Parathyroid adenoma (tissue), 2 donors: ENCODE results near the gene MZF1.
"Not testable (repeated sequence)": the region's sequence is repeated elsewhere in the genome, so short reads cannot be mapped to it uniquely, and the experiment has no call there.

Experiments
- H2AFZ ChIP-seq: fragments of 300-600 bp; sonication (generic); one replicate; pipeline ENCODE4 v1.7.0; 2017; ENCODE audit warnings: antibody characterized with exemption, mild to moderate bottlenecking
- H3K27ac ChIP-seq: fragments of 300-600 bp; sonication (generic); one replicate; pipeline ENCODE4 v1.7.0; 2017
- H3K27me3 ChIP-seq: fragments of 300-600 bp; sonication (generic); one replicate; pipeline ENCODE4 v1.7.0; 2017; ENCODE audit warnings: low read length; ENCODE audit not compliant: control insufficient read depth, insufficient read depth
- H3K36me3 ChIP-seq: fragments of 300-600 bp; sonication (generic); one replicate; pipeline ENCODE4 v1.7.0; 2017; ENCODE audit warnings: low read length; ENCODE audit not compliant: control insufficient read depth, insufficient read depth
- H3K4me1 ChIP-seq: fragments of 300-600 bp; sonication (generic); one replicate; pipeline ENCODE4 v1.7.0; 2017; ENCODE audit warnings: control low read depth
- H3K4me2 ChIP-seq: fragments of 300-600 bp; sonication (generic); one replicate; pipeline ENCODE4 v1.7.0; 2017; ENCODE audit warnings: low read length
- H3K4me3 ChIP-seq: fragments of 300-600 bp; sonication (generic); one replicate; pipeline ENCODE4 v1.7.0; 2017; ENCODE audit warnings: low read depth, low read length
- H3K79me2 ChIP-seq: fragments of 300-600 bp; sonication (generic); one replicate; pipeline ENCODE4 v1.7.0; 2017; ENCODE audit warnings: control low read depth
- H3K9ac ChIP-seq: fragments of 300-600 bp; sonication (generic); one replicate; pipeline ENCODE4 v1.7.0; 2017; ENCODE audit warnings: mild to moderate bottlenecking
- H3K9me3 ChIP-seq: fragments of 300-600 bp; sonication (generic); one replicate; pipeline ENCODE4 v1.7.0; 2017; ENCODE audit warnings: low read length; ENCODE audit not compliant: control insufficient read depth
- TF ChIP-seq, protein P1 (sequence below): fragments of 300-600 bp; sonication (generic); IDR thresholded peaks from one replicate; pipeline ENCODE4 v1.7.0; 2017; ENCODE audit warnings: antibody characterized with exemption, mild to moderate bottlenecking
- donor health status: primary hyperparathyroidism.

MZF1 gene

DNA sequence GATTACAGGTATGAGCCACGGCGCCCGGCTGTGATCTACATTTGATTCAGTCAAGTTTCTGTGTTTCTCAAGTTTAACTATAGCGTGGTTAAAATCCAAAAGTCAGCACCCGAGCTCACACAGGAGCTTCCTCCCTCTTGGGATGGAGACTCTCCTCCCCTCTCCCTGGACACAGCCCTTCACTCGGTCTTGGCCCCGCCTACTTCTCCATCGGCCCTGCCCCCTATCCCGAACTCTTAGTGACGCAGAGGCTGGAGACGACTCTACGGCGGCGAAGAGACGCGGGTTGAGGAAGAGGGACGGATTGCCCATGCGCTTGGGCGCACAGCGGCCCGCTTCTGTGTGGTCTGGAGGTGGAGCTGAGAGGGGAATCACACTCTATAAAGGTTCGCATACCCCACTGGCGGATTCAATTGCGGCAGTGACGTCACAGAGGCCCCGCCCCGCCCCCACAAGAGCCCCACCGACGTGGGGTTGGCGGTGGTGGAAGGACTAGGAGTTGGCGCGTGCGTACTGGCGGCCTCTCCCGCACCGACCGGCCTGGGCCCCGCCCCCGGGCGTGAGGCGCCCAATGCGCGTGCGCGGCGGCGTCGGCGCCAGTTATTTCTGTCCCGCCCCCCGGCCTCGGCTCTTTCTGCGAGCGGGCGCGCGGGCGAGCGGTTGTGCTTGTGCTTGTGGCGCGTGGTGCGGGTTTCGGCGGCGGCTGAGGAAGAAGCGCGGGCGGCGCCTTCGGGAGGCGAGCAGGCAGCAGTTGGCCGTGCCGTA lies 29.1 kb downstream of the MZF1 start, which contains the start of gene TRIM28:
TSS of gene TRIM28 (plus strand) at position 239 of the 765 bp plus-strand sequence. CDS start 694 bp downstream, outside the sequence.
- peak within 1 kb of the TSS; percentile 76 for H3K9ac ChIP-seq
- no peaks in the 10 kb centered on the region for H3K9me3 ChIP-seq
- TF ChIP-seq, protein P1, sequence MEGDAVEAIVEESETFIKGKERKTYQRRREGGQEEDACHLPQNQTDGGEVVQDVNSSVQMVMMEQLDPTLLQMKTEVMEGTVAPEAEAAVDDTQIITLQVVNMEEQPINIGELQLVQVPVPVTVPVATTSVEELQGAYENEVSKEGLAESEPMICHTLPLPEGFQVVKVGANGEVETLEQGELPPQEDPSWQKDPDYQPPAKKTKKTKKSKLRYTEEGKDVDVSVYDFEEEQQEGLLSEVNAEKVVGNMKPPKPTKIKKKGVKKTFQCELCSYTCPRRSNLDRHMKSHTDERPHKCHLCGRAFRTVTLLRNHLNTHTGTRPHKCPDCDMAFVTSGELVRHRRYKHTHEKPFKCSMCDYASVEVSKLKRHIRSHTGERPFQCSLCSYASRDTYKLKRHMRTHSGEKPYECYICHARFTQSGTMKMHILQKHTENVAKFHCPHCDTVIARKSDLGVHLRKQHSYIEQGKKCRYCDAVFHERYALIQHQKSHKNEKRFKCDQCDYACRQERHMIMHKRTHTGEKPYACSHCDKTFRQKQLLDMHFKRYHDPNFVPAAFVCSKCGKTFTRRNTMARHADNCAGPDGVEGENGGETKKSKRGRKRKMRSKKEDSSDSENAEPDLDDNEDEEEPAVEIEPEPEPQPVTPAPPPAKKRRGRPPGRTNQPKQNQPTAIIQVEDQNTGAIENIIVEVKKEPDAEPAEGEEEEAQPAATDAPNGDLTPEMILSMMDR: no peak
- H3K36me3 ChIP-seq: no peaks in the 10 kb centered on the region
- H3K27ac ChIP-seq: peak within 1 kb of the TSS; percentile 92
- peak within 1 kb of the TSS; percentile 80 for H3K4me2 ChIP-seq
- H3K27me3 ChIP-seq: no peaks in the 10 kb centered on the region
- peaks cover 18% of the 10 kb centered on the region for H3K4me1 ChIP-seq
- peak within 1 kb of the TSS; percentile 86 for H2AFZ ChIP-seq
- H3K79me2 ChIP-seq: peaks cover 32% of the 10 kb centered on the region
- H3K4me3 ChIP-seq: peak within 1 kb of the TSS; percentile 75

DNA sequence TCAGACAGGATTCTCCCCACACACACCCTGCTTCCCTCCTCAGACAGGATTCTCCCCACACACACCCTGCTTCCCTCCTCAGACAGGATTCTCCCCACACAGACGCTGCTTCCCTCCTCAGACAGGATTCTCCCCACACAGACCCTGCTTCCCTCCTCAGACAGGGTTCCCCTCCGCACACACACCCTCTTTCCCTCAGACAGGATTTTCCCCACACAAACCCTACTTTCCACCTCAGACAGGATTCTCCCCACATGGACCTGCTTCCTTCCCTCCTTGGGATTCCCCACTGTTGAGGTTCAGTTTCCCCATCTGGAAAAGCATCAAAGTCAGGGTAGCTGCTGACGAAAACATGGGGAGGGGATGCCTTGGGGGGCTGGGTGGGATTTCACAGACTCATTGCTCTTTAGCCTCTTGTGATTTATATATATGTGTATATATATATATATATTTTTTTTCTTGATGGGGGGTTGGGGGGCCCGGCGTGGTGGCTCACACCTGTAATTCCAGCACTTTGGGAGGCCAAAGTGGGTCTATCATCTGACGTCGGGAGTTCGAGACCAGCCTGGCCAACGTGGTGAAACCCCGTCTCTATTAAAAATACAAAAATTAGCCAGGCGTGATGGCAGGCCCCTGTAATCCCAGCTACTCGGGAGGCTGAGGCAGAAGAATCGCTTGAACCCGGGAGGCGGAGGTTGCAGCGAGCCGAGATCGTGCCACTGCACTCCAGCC lies 30.3 kb downstream of the MZF1 start:
- H3K36me3 ChIP-seq, H3K27me3 ChIP-seq, H3K4me3 ChIP-seq, H3K27ac ChIP-seq, H3K9ac ChIP-seq, H2AFZ ChIP-seq, H3K9me3 ChIP-seq, H3K4me2 ChIP-seq: not testable (repeated sequence)
- H3K79me2 ChIP-seq: peaks cover 27% of the 10 kb centered on the region
- peaks cover 18% of the 10 kb centered on the region for H3K4me1 ChIP-seq

DNA sequence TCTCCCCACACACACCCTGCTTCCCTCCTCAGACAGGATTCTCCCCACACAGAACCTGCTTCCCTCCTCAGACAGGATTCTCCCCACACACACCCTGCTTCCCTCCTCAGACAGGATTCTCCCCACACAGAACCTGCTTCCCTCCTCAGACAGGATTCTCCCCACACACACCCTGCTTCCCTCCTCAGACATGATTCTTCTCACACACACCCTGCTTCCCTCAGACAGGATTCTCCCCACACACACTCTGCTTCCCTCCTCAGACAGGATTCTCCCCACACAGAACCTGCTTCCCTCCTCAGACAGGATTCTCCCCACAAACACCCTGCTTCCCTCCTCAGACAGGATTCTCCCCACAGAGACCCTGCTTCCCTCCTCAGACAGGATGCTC lies 34.0 kb downstream of the MZF1 start:
- H3K36me3 ChIP-seq, H3K9me3 ChIP-seq, H3K4me3 ChIP-seq, H3K27ac ChIP-seq, H2AFZ ChIP-seq, H3K79me2 ChIP-seq, H3K27me3 ChIP-seq, H3K4me1 ChIP-seq, H3K9ac ChIP-seq, H3K4me2 ChIP-seq: not testable (repeated sequence)

DNA sequence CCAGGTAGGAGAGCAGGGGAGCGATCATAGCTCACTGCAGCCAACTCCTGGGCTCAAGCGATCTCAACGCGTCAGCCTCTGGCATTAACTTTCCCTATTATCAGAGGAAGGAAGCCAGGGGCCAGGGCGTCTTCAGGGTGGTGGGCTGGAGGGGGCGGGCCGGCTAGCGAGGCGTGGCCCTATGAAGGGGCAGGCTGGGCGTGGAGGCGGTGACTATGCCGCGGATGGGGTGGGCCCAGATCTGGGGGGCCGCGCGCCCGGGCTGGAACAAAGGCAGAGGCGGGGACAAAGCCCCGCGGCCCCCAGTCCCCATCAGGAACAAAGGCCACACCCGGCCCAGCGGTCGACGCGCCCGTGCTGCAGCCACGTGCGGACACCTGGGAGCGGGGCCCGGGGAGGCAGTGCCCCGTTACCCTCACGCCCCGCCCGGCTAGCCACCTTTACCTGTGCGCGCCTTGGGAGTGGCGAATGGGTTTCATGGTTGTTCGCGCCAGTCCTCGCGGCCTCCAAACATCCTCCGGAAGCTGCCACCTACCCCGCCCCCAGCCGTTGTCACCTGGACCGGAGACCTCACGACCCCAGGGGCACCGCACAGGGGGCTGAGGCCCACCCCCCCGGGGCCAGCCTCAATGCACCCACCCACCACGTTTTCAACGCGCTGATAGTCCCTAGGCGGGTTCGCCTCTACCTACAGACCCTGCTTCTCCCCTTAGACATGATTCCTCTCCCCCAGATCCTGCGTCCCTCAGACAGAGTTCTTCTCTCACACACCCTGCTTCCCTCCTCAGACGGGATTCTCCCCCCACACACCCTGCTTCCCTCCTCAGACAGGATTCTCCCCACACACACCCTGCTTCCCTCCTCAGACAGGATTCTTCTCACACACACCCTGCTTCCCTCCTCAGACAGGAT lies 34.6 kb downstream of the MZF1 start:
- no peak overlapping the region for H3K4me3 ChIP-seq
- no peak overlapping the region for H3K27ac ChIP-seq
- H3K4me1 ChIP-seq: no peaks in the 10 kb centered on the region
- no peaks in the 10 kb centered on the region for H3K9me3 ChIP-seq
- H3K27me3 ChIP-seq: no peaks in the 10 kb centered on the region
- peak overlapping the region; percentile 89 for H2AFZ ChIP-seq
- peak overlapping the region; percentile 35 for H3K4me2 ChIP-seq
- no peak overlapping the region for H3K9ac ChIP-seq
- TF ChIP-seq, protein P1: no peak
- H3K36me3 ChIP-seq: no peaks in the 10 kb centered on the region
- no peaks in the 10 kb centered on the region for H3K79me2 ChIP-seq

DNA sequence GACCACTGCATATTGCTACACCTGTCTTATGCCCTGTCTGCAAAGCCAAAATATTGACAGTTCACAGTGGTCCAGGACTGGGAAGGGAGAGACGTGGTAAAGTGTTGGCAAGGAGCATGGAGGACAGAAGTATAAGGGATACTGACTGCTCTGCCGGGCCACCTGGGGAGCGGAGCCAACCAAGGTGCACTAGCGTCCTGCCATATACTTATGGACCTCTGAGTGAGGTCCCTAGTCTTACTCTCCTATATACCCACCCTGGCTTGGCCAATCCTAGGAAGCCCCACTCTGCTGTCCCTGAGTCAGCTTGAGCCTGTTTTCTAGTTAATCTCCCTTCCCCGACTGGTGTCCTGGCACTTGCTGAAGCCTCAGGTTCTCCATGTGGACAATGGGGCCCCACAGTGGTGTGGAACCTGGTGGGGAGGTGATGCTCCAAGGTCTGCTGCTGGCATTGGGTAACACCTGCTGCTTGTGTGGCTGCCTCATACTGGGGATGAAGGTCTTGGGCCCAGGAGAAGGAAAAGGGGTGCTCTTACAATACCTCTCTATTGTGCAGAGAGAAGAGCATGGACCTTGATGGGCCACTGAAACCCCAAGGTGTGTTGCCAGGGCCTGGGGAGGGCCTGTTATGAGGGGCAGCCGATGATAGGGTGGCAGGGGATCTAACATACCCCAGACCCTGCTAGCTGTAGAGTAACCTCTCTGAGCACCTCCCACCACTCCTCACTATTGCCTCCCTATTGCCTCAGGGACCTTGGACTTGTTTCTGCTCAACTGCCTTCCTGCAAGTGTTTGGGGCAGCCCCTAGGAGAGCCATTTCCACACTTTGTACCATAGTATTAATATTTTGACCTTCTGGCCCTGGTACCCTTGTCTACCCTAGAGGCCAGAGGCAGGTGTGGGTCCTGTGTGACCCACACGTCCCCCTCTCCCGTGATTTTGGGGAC lies 36.0 kb downstream of the MZF1 start:
- Histone ChIP-seq H3K27ac (no peak overlapping the region), H3K4me2 (no peak overlapping the region), H3K9ac (no peak overlapping the region), H2AFZ (no peak overlapping the region), H3K36me3 (no peaks in the 10 kb centered on the region), H3K9me3 (no peaks in the 10 kb centered on the region), H3K4me1 (no peaks in the 10 kb centered on the region), H3K79me2 (no peaks in the 10 kb centered on the region), H3K27me3 (no peaks in the 10 kb centered on the region), H3K4me3 (no peak overlapping the region)
- TF ChIP-seq, protein P1: no peak
